Nephron progenitor cell (in vitro differentiated cells): ENCODE measurements around the gene CCDC77.

Experiments used
- DNase-seq: peaks from one replicate; pipeline ENCODE4 v3.0.0; 2021
- H3K27ac Mint-ChIP-seq: 2 replicates; pipeline ENCODE4 v1.8.0; 2021; ENCODE audit warnings: mild to moderate bottlenecking, moderate library complexity, mixed read lengths
- H3K27me3 Mint-ChIP-seq: 2 replicates; pipeline ENCODE4 v1.8.0; 2021; ENCODE audit warnings: mild to moderate bottlenecking, low read depth, mixed read lengths; ENCODE audit not compliant: poor library complexity
- H3K36me3 Mint-ChIP-seq: 2 replicates; pipeline ENCODE4 v1.8.0; 2021; ENCODE audit warnings: low read depth, mixed read lengths
- H3K4me1 Mint-ChIP-seq: 2 replicates; pipeline ENCODE4 v1.8.0; 2021; ENCODE audit warnings: mixed read lengths
- H3K4me3 Mint-ChIP-seq: 2 replicates; pipeline ENCODE4 v1.8.0; 2021; ENCODE audit warnings: mild to moderate bottlenecking, moderate library complexity, mixed read lengths
- H3K9me3 Mint-ChIP-seq: 2 replicates; pipeline ENCODE4 v1.8.0; 2021; ENCODE audit warnings: mild to moderate bottlenecking, moderate library complexity, mixed read lengths
- CTCF ChIP-seq: fragments of 200-600 bp; sonication (generic); IDR thresholded peaks from 2 replicates; pipeline ENCODE4 v1.5.0; 2021; ENCODE audit warnings: antibody characterized with exemption

The CCDC77 gene

DNA sequence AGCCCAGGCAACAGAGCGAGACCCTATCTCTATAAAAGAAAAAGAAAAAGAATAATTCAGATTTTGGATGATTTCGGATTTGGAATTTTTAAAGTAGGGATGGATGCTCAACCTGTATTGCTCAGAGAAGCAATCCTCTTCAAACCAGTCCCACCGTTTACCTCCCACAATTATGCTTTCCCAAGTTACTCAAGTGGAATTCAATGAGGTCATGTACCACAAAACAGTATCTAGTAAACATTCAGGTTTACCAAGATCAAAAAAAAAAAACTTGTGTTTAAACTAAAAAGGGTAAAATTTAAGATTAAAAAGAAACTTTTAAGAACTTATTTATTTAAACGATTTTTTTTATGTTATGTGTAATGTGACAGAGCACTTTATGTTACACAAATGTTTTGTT, 14.8 kb upstream of the CCDC77 start:
- Mint-ChIP-seq H3K36me3 (peaks cover 40% of the 10 kb centered on the region), H3K4me3 (peak overlapping the region; percentile 95), H3K4me1 (peaks cover 41% of the 10 kb centered on the region), H3K27me3 (no peaks in the 10 kb centered on the region), H3K27ac (no peak overlapping the region), H3K9me3 (no peaks in the 10 kb centered on the region)
- no peak for TF ChIP-seq CTCF
- DNase-seq, result no peak

GRCh38 chr12:388012-388411, 13.4 kb upstream of the CCDC77 start:
- H3K4me3 Mint-ChIP-seq, result peak overlapping the region; percentile 95
- H3K4me1 Mint-ChIP-seq, result peaks cover 41% of the 10 kb centered on the region
- H3K9me3 Mint-ChIP-seq, result no peaks in the 10 kb centered on the region
- H3K36me3 Mint-ChIP-seq, result peaks cover 28% of the 10 kb centered on the region
- no peak for DNase-seq
- TF ChIP-seq CTCF, result no peak
- no peaks in the 10 kb centered on the region for H3K27me3 Mint-ChIP-seq
- peak overlapping the region; percentile 100 for H3K27ac Mint-ChIP-seq

GRCh38 chr12:388541-389141, 12.8 kb upstream of the CCDC77 start:
- peak; percentile 50 for DNase-seq
- peaks cover 21% of the 10 kb centered on the region for H3K36me3 Mint-ChIP-seq

GRCh38 chr12:389142-390096, 12.0 kb upstream of the CCDC77 start, which contains the start of gene KDM5A:
KDM5A (minus strand) TSS chr12:389320; CDS start chr12:389091, 229 bp downstream.
- peaks cover 14% of the 10 kb centered on the region for H3K36me3 Mint-ChIP-seq
- H3K27ac Mint-ChIP-seq, result peak within 1 kb of the TSS; percentile 100
- peaks cover 4% of the 10 kb centered on the region for H3K27me3 Mint-ChIP-seq
- peaks cover 41% of the 10 kb centered on the region for H3K4me1 Mint-ChIP-seq
- peak; percentile 89 for DNase-seq
- no peak for TF ChIP-seq CTCF
- H3K9me3 Mint-ChIP-seq, result no peaks in the 10 kb centered on the region
- H3K4me3 Mint-ChIP-seq, result peak within 1 kb of the TSS; percentile 95

More at GRCh38 chr12:388541-389141, 12.8 kb upstream of the CCDC77 start:
- no peaks in the 10 kb centered on the region for H3K9me3 Mint-ChIP-seq
- H3K4me3 Mint-ChIP-seq, result peak overlapping the region; percentile 95
- H3K27me3 Mint-ChIP-seq, result peaks cover 2% of the 10 kb centered on the region
- H3K27ac Mint-ChIP-seq, result peak overlapping the region; percentile 100
- TF ChIP-seq CTCF, result no peak
- H3K4me1 Mint-ChIP-seq, result peaks cover 41% of the 10 kb centered on the region

DNA sequence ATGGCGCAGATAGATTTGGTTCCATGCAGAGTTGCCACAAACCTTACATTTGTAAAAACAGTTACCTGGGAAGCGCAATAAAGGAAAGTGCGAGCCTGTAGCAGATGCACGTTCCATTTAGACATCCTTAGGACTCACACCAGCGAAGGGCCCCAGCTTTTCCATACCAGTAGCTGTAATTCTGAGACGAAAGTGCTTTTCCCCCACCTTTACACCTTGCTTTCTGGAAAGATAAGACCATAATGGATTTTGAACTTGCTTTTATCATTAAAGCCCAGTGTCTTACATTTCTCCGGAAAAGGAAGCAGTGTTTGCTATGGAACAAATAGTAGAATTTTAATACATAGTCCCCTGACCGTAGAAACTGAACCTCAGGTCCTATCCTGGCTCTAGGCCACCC, 616 bp upstream of the CCDC77 start:
- no peak for DNase-seq
- Mint-ChIP-seq H3K27me3 (peaks cover 19% of the 10 kb centered on the region), H3K36me3 (peaks cover 5% of the 10 kb centered on the region), H3K9me3 (no peaks in the 10 kb centered on the region), H3K4me3 (no peak overlapping the region), H3K4me1 (no peaks in the 10 kb centered on the region), H3K27ac (no peak overlapping the region)
- TF ChIP-seq CTCF, result no peak
